ENCODE data around the gene CEBPZ.

CEBPZ gene

GRCh38 chr2:37263839-37264238, 32.4 kb upstream of the CEBPZ start:
- TF ChIP-seq CTCF (IDR thresholded peaks at IDR 0.05), result no peak
- Histone ChIP-seq H3K27ac (no peak overlapping the region), H3K4me3 (no peak overlapping the region)
- no peak for DNase-seq (ENCODE audit: low spot score)

GRCh38 chr2:37262522-37262921, 31.1 kb upstream of the CEBPZ start:
- no peak for DNase-seq (ENCODE audit: low spot score)
- no peak overlapping the region for H3K27ac ChIP-seq
- TF ChIP-seq CTCF (IDR thresholded peaks at IDR 0.05), result no peak
- H3K4me3 ChIP-seq, result no peak overlapping the region

- no peak for DNase-seq (ENCODE audit: low spot score)
- TF ChIP-seq CTCF (IDR thresholded peaks at IDR 0.05), result no peak
- no peak overlapping the region for H3K4me3 ChIP-seq
- H3K27ac ChIP-seq, result no peak overlapping the region
These were observed 19.7 kb upstream of the CEBPZ start for GRCh38 chr2:37250869-37251740.

GRCh38 chr2:37246205-37246604, 14.8 kb upstream of the CEBPZ start:
- TF ChIP-seq CTCF (IDR thresholded peaks at IDR 0.05), result no peak
- H3K27ac ChIP-seq, result no peak overlapping the region

GRCh38 chr2:37244755-37245154, 13.4 kb upstream of the CEBPZ start:
- no peak overlapping the region for H3K27ac ChIP-seq
- H3K4me3 ChIP-seq, result no peak overlapping the region
- no peak for TF ChIP-seq CTCF (IDR thresholded peaks at IDR 0.05)
- no peak for DNase-seq (ENCODE audit: low spot score)

More at GRCh38 chr2:37246205-37246604, 14.8 kb upstream of the CEBPZ start:
- no peak overlapping the region for H3K4me3 ChIP-seq
- DNase-seq (ENCODE audit: low spot score), result no peak

GRCh38 chr2:37244017-37244416, 12.6 kb upstream of the CEBPZ start:
- no peak for DNase-seq (ENCODE audit: low spot score)
- no peak for TF ChIP-seq CTCF (IDR thresholded peaks at IDR 0.05)
- H3K27ac ChIP-seq, result no peak overlapping the region
- no peak overlapping the region for H3K4me3 ChIP-seq

- no peak for TF ChIP-seq CTCF (IDR thresholded peaks at IDR 0.05)
- Histone ChIP-seq H3K4me3 (no peak overlapping the region), H3K27ac (no peak overlapping the region)
- no peak for DNase-seq (ENCODE audit: low spot score)
These were observed 12.0 kb upstream of the CEBPZ start for GRCh38 chr2:37243435-37243834.

Measured in coronary artery (tissue), 2 donors.